K562 (cell line): Measurements from ENCODE around the gene CNTN2. TPM values are rescaled to one million over a fixed set of nuclear protein-coding genes. Genes with fewer than 3 reads are reported as not detected.
A peak's percentile ranks its signal among the peaks of the same experiment; 100 is the strongest.

Experiments used
- ATAC-seq: fragments of 200-7000 bp; cut with Tn5 transposase; 3 replicates; pipeline ENCODE4 v1.9.1; 2020; ENCODE audit warnings: moderate library complexity
- BruUV-seq: library from RNA; stranded (reverse); fragments of 400-500 nt; replicated peaks from 2 replicates; lab custom pipeline; 2021; lab: Mats Ljungman, UMichigan
- CTCF ChIA-PET: fragments of 300-600 bp; formaldehyde crosslinking; extraction: SDS; loops from one replicate; lab custom pipeline; 2021; ENCODE audit warnings: low intra/inter-chr PET ratio; lab: Yijun Ruan, JAX
- POLR2A ChIA-PET: fragments of 300-600, 350-650 bp; sonication (Branson Sonifier 250); formaldehyde crosslinking; extraction: SDS; loops from one replicate; lab custom pipeline; 2021; ENCODE audit warnings: antibody characterized with exemption, inconsistent platforms; lab: Yijun Ruan, JAX
- DNase-seq, 4 experiments: peaks; one replicate each; pipeline versions ENCODE4 v3.0.0 to v3.0.0-alpha.2; 2011 to 2018; ENCODE audit warnings: low spot score in 3 of 4, mixed read lengths in 3 of 4; ENCODE audit errors: extremely low read depth in 1 of 4
- FAIRE-seq: peaks from 2 replicates; lab custom pipeline; 2011; peaks lifted over from hg19 to GRCh38; lab: Jason Lieb, UNC
- H2AFZ ChIP-seq: 2 replicates; pipeline ENCODE4 v1.6.0; 2011; ENCODE audit warnings: low read depth, low read length, control low read depth, inconsistent platforms
- H3K27ac ChIP-seq: fragments of 200-600 bp; 3 replicates; pipeline ENCODE4 v1.8.0; 2011; ENCODE audit warnings: low read depth, mild to moderate bottlenecking, control low read depth, inconsistent platforms, low read length, moderate library complexity, mixed read lengths; ENCODE audit errors: extremely low read depth
- H3K27me3 ChIP-seq, 2 experiments: fragments of 300-600 bp in 1 of 2; 2 replicates in 1 of 2; 3 replicates in 1 of 2; pipeline versions ENCODE4 v1.6.0 to v1.8.0; 2011; ENCODE audit warnings: inconsistent platforms in 2 of 2, low read length in 2 of 2, mild to moderate bottlenecking in 1 of 2, mixed read lengths in 1 of 2, moderate library complexity in 1 of 2; ENCODE audit not compliant: control insufficient read depth in 2 of 2, insufficient read depth in 2 of 2
- H3K36me3 ChIP-seq: fragments of 300-600 bp; 3 replicates; pipeline ENCODE4 v1.8.0; 2011; ENCODE audit warnings: mild to moderate bottlenecking, low read length, inconsistent platforms; ENCODE audit not compliant: control insufficient read depth, insufficient read depth
- H3K4me1 ChIP-seq, 2 experiments: fragments of 200-600 bp in 1 of 2; replicated peaks in 1 of 2; 2 replicates in 1 of 2; 3 replicates in 1 of 2; pipeline versions ENCODE4 v1.5.1 to v1.8.0; 2011; ENCODE audit warnings: inconsistent platforms in 2 of 2, low read length in 2 of 2, mild to moderate bottlenecking in 1 of 2, mixed read lengths in 1 of 2, moderate library complexity in 1 of 2; ENCODE audit not compliant: control insufficient read depth in 2 of 2, insufficient read depth in 2 of 2
- H3K4me2 ChIP-seq: 2 replicates; pipeline ENCODE4 v1.6.1; 2011; ENCODE audit warnings: low read length, control low read depth, inconsistent platforms, mixed read lengths; ENCODE audit not compliant: insufficient read depth
- H3K4me3 ChIP-seq: fragments of 200-600 bp; sonication (generic), shearing (Covaris generic); 2 replicates; pipeline ENCODE4 v1.5.1; 2016; ENCODE audit warnings: control low read depth, inconsistent platforms
- H3K79me2 ChIP-seq: fragments of 200-600 bp; 3 replicates; pipeline ENCODE4 v1.8.0; 2011; ENCODE audit warnings: low read length, inconsistent platforms; ENCODE audit not compliant: control insufficient read depth, insufficient read depth
- H3K9ac ChIP-seq, 2 experiments: 2 replicates each; pipeline versions ENCODE4 v1.6.0 to v1.6.1; 2011; ENCODE audit warnings: low read depth in 2 of 2, low read length in 2 of 2, control low read depth in 1 of 2, inconsistent platforms in 1 of 2, mild to moderate bottlenecking in 1 of 2, mixed read lengths in 1 of 2; ENCODE audit not compliant: insufficient read depth in 1 of 2
- H3K9me1 ChIP-seq: one replicate; pipeline ENCODE4 v1.6.0; 2011; ENCODE audit warnings: inconsistent platforms, mild to moderate bottlenecking, low read length, moderate library complexity; ENCODE audit not compliant: control insufficient read depth, insufficient read depth
- H3K9me3 ChIP-seq: replicated peaks from 2 replicates; pipeline ENCODE4 v1.5.1; 2011; ENCODE audit warnings: low read depth, low read length, inconsistent platforms; ENCODE audit not compliant: control insufficient read depth, insufficient read depth
- H4K20me1 ChIP-seq: replicated peaks from 2 replicates; pipeline ENCODE4 v1.6.1; 2011; ENCODE audit warnings: low read length, inconsistent platforms, mixed read lengths; ENCODE audit not compliant: control insufficient read depth, insufficient read depth
- ARNT ChIP-seq, 2 experiments: fragments of 450-650 bp; IDR thresholded peaks; 2 replicates each; pipeline ENCODE4 v1.6.1; 2016; ENCODE audit warnings: mild to moderate bottlenecking in 1 of 2
- BCOR ChIP-seq: fragments of 450-650 bp; IDR thresholded peaks from 2 replicates; pipeline ENCODE4 v1.6.1; 2016
- CBFA2T2 ChIP-seq: fragments of 450-650 bp; conservative IDR thresholded peaks from 2 replicates; pipeline ENCODE4 v1.6.1; 2017; ENCODE audit warnings: mild to moderate bottlenecking
- E2F3 ChIP-seq: fragments of 250-450 bp; sonication (Bioruptor Pico); IDR thresholded peaks from 2 replicates; pipeline ENCODE4 v1.4.0; 2020; ENCODE audit warnings: mild to moderate bottlenecking
- GTF2A2 ChIP-seq: IDR thresholded peaks from 2 replicates; pipeline ENCODE4 v1.6.1; 2016; ENCODE audit warnings: mild to moderate bottlenecking, missing genetic modification characterization, missing compliant biosample characterization
- HLTF ChIP-seq: fragments of 450-650 bp; IDR thresholded peaks from 2 replicates; pipeline ENCODE4 v1.6.1; 2016
- KHSRP ChIP-seq: fragments of 450-650 bp; IDR thresholded peaks from 2 replicates; pipeline ENCODE4 v1.6.1; 2017
- LARP7 ChIP-seq: fragments of 450-650 bp; IDR thresholded peaks from 2 replicates; pipeline ENCODE4 v1.6.1; 2016
- POLR2AphosphoS5 ChIP-seq: IDR thresholded peaks from 2 replicates; pipeline ENCODE4 v1.6.1; 2011; ENCODE audit warnings: mild to moderate bottlenecking, low read depth, low read length, moderate library complexity; ENCODE audit not compliant: control insufficient read depth, insufficient read depth
- PRPF4 ChIP-seq: fragments of 200-400 bp; formaldehyde crosslinking; IDR thresholded peaks from one replicate; pipeline ENCODE4 v1.6.1; 2017; ENCODE audit warnings: low read length, low read depth, mild to moderate bottlenecking; ENCODE audit not compliant: insufficient read depth, poor library complexity, severe bottlenecking
- RBBP5 ChIP-seq: fragments of 200-600 bp; sonication (generic); IDR thresholded peaks from 2 replicates; pipeline ENCODE4 v1.6.1; 2012; ENCODE audit warnings: borderline replicate concordance, mild to moderate bottlenecking, low read length, control low read depth, inconsistent platforms; ENCODE audit not compliant: insufficient read depth, poor library complexity, severe bottlenecking
- RBM14 ChIP-seq: fragments of 200-400 bp; formaldehyde crosslinking; IDR thresholded peaks from 2 replicates; pipeline ENCODE4 v1.6.1; 2018; ENCODE audit warnings: low read depth, mild to moderate bottlenecking, low read length, moderate library complexity, borderline replicate concordance; ENCODE audit not compliant: insufficient read depth
- STAT5A ChIP-seq: IDR thresholded peaks from 2 replicates; pipeline ENCODE4 v1.6.1; 2012; ENCODE audit warnings: low read length, inconsistent platforms, borderline replicate concordance
- THAP7 ChIP-seq: fragments of 250-450 bp; sonication (Bioruptor Pico); IDR thresholded peaks from 2 replicates; pipeline ENCODE4 v1.5.0; 2021
- ZBTB5 ChIP-seq: fragments of 450-650 bp; IDR thresholded peaks from 2 replicates; pipeline ENCODE4 v1.6.1; 2017; ENCODE audit warnings: antibody characterized with exemption
- ZNF232 ChIP-seq: sonication (generic); formaldehyde crosslinking; IDR thresholded peaks from 2 replicates; pipeline ENCODE4 v1.8.0; 2022; ENCODE audit warnings: mild to moderate bottlenecking, missing genetic modification reagents
- WGBS: fragments of 100-300 bp; shearing (Covaris generic); methylation state at CpG from one replicate; pipeline ENCODE4 v1.1.6; 2016; ENCODE audit warnings: low coverage, mixed read lengths; ENCODE audit not compliant: insufficient coverage; ENCODE audit errors: missing lambda C conversion rate; 5-methylcytosine and 5-hydroxymethylcytosine counted together
- in situ Hi-C: fragments of 300-500 bp; cut with MboI; formaldehyde crosslinking; loops from 4 replicates; pipeline ENCODE4 v1.15.0; 2018; ENCODE audit warnings: inconsistent platforms, mixed read lengths
- intact Hi-C: fragments of 100-400 bp; cut with micrococcal nuclease; formaldehyde crosslinking; loops from 2 replicates; pipeline ENCODE4 v1.14.2; 2022
- polyA plus RNA-seq, 8 experiments: library from polyadenylated mRNA; depleted of rRNA in 4 of 8; stranded (reverse) in 5 of 8; unstranded in 3 of 8; fragments of >200 nt; fragmentation: Nextera tagmentation in 2 of 8; fragmentation: Illumina TruSeq in 1 of 8; extraction: Ambion mirVana in 2 of 8; extraction: Trizol in 1 of 8; gene quantifications; 2 replicates each; pipeline versions ENCODE4 v1.2.1 to v1.2.3, GENCODE V29; 2011 to 2014; ENCODE audit warnings: inconsistent platforms in 1 of 8, missing spikeins in 1 of 8
- total RNA-seq, 7 experiments: library from RNA; depleted of rRNA in 6 of 7; stranded (reverse); fragments of >200 nt in 6 of 7; fragmentation: Illumina TruSeq in 2 of 7; extraction: Trizol in 2 of 7; gene quantifications; 2 replicates each; pipeline versions ENCODE4 v1.2.1 to v1.2.3, GENCODE V29; 2011 to 2021; ENCODE audit warnings: low replicate concordance in 1 of 7

The CNTN2 gene
- total and polyA plus RNA-seq, 9 of the 15 experiments (the other 6 are each of a cell fraction or from before 2014, with no cell fraction given): not detected

- Histone ChIP-seq H3K79me2 (peaks cover 7% of the 10 kb centered on the region; the same call in 2 of the 3 replicates), H3K4me2 (no peak overlapping the region), H4K20me1 (no peaks in the 10 kb centered on the region), H2AFZ (no peak overlapping the region), H3K9me3 (no peaks in the 10 kb centered on the region), H3K9ac (no peak overlapping the region), H3K27me3 (no peaks in the 10 kb centered on the region), H3K9me1 (no peaks in the 10 kb centered on the region), H3K27ac (no peak overlapping the region), H3K4me1 (no peaks in the 10 kb centered on the region), H3K4me3 (no peak overlapping the region), H3K36me3 (peaks cover 85% of the 10 kb centered on the region)
- POLR2A ChIA-PET: interaction anchor here (1.4 to 4.4 kb wide), 2 partner anchors 12 to 24 kb away, joined by 3 to 55 read pairs; partner anchors contain the start of genes RBBP5 and TMEM81
- DNase-seq (no peak), ATAC-seq (peak; percentile 40), FAIRE-seq (no peak)
- no TSS peak for BruUV-seq
- intact Hi-C loops (no loop called here), in situ Hi-C loops (no loop called here)
- no peak for TF ChIP-seq BCOR
- TF ChIP-seq ARNT (IDR thresholded peaks at IDR 0.05): no peak
- TF ChIP-seq GTF2A2 (tag): no peak
- no peak for TF ChIP-seq PRPF4
- CTCF ChIA-PET: no interaction called here
- WGBS: 83% methylated on average over 4 of the region's 4 CpGs
Observed at GRCh38 chr1:205108464-205108863, 65.5 kb downstream of the CNTN2 start.

- Histone ChIP-seq H4K20me1 (no peaks in the 10 kb centered on the region), H3K27me3 (no peaks in the 10 kb centered on the region), H3K79me2 (peaks cover 7% of the 10 kb centered on the region; the same call in 2 of the 3 replicates), H3K9me3 (no peaks in the 10 kb centered on the region), H3K27ac (no peak overlapping the region), H3K4me3 (no peak overlapping the region), H3K4me2 (no peak overlapping the region), H3K36me3 (peaks cover 84% of the 10 kb centered on the region), H3K4me1 (no peaks in the 10 kb centered on the region), H3K9me1 (no peaks in the 10 kb centered on the region), H2AFZ (no peak overlapping the region), H3K9ac (no peak overlapping the region)
- TF ChIP-seq HLTF: no peak
- TF ChIP-seq RBBP5: no peak
- TF ChIP-seq E2F3 (CRISPR knock-in tag): no peak
- TF ChIP-seq ZNF232 (CRISPR knock-in tag): no peak
- no peak for TF ChIP-seq POLR2AphosphoS5
- no peak for TF ChIP-seq CBFA2T2
- TF ChIP-seq STAT5A: no peak
- no peak for TF ChIP-seq THAP7
- TF ChIP-seq KHSRP: no peak
- TF ChIP-seq ZBTB5: no peak
- TF ChIP-seq LARP7: no peak
- TF ChIP-seq RBM14: no peak
- in situ Hi-C loops (no loop called here), intact Hi-C loops (no loop called here)
- BruUV-seq: no TSS peak
- ChIA-PET POLR2A (interaction anchor here (0.7 to 4.4 kb wide), 6 partner anchors 9 to 149 kb away, joined by 3 to 55 read pairs (median 4); partner anchors contain the start of genes RBBP5 and TMEM81), CTCF (no interaction called here)
- 94% methylated on average over 1 of the region's 1 CpG for WGBS
- DNase-seq: no peak
- no peak for ATAC-seq
- no peak for FAIRE-seq
Observed at GRCh38 chr1:205109269-205109668, 66.3 kb downstream of the CNTN2 start.
